Epithelial cell of proximal tubule (primary cell): ENCODE results near the gene ANAPC10. TPM values are rescaled to one million over a fixed set of nuclear protein-coding genes. Genes with fewer than 3 reads are reported as not detected.

ENCODE experiments used
- DNase-seq: peaks from one replicate; pipeline ENCODE4 v3.0.0-alpha.2; 2011; ENCODE audit warnings: low read depth
- H3K4me3 ChIP-seq: 2 replicates; pipeline ENCODE4 v1.5.1; 2011; ENCODE audit warnings: low read depth, mild to moderate bottlenecking, low read length
- CTCF ChIP-seq: conservative IDR thresholded peaks from 2 replicates; pipeline ENCODE4 v1.5.1; 2012; ENCODE audit warnings: low read depth, mild to moderate bottlenecking, low read length
- total RNA-seq: library from RNA; depleted of rRNA; stranded (reverse); fragments of >200 nt; gene quantifications from 2 replicates; pipeline ENCODE4 v1.2.3, GENCODE V29; 2015

The ANAPC10 gene
- total RNA-seq, 1 donor from 2014 or later, result 25.0 TPM

- DNase-seq, result no peak
- TF ChIP-seq CTCF, result no peak
- no peak overlapping the region for H3K4me3 ChIP-seq
Measured at GRCh38 chr4:144967161-144967560, 130.8 kb downstream of the ANAPC10 start.

GRCh38 chr4:144962300-144962699 lies 135.7 kb downstream of the ANAPC10 start:
- no peak for DNase-seq
- TF ChIP-seq CTCF, result no peak
- H3K4me3 ChIP-seq, result no peak overlapping the region

GRCh38 chr4:144955104-144955503 lies 142.9 kb downstream of the ANAPC10 start:
- no peak overlapping the region for H3K4me3 ChIP-seq
- DNase-seq, result no peak
- TF ChIP-seq CTCF, result no peak

- TF ChIP-seq CTCF, result no peak
- DNase-seq, result no peak
- no peak overlapping the region for H3K4me3 ChIP-seq
Measured at GRCh38 chr4:144954230-144954629, 143.8 kb downstream of the ANAPC10 start.

- no peak overlapping the region for H3K4me3 ChIP-seq
- TF ChIP-seq CTCF, result no peak
- DNase-seq, result no peak
Measured at GRCh38 chr4:144948421-144948820, 149.6 kb downstream of the ANAPC10 start.

- no peak overlapping the region for H3K4me3 ChIP-seq
- no peak for DNase-seq
- TF ChIP-seq CTCF, result no peak
Measured at GRCh38 chr4:144948009-144948408, 150.0 kb downstream of the ANAPC10 start.

Other genes with a start within 250 kb of the ANAPC10 start
- 105 and 155 TPM in 2 replicates for gene ABCE1, start 115 bp upstream of the ANAPC10 start, total RNA-seq
- gene OTUD4, start 82.4 kb upstream of the ANAPC10 start, total RNA-seq, result 17.2 and 20.0 TPM in 2 replicates